ENCODE measurements around the gene SRSF1.

- no peak for TF ChIP-seq CTCF (IDR thresholded peaks at IDR 0.05; ENCODE audit: low read length)
- no peak for TF ChIP-seq EZH2phosphoT487 (IDR thresholded peaks at IDR 0.05; ENCODE audit: low read length)
These were observed 43.9 kb downstream of the SRSF1 start for GRCh38 chr17:57963149-57963511.

All from MM.1S (cell line).